Measurements from ENCODE around the gene ZFR. TPM values are rescaled to one million over a fixed set of nuclear protein-coding genes. Genes with fewer than 3 reads are reported as not detected.
"Not testable (repeated sequence)": the region's sequence is repeated elsewhere in the genome, so short reads cannot be mapped to it uniquely, and the experiment has no call there.

The ZFR gene
- total RNA-seq, 1 experiment from 2014 or later, result 62.4 TPM

- Mint-ChIP-seq H3K36me3 (ENCODE audit: insufficient read depth in 1 of 3, low read depth in 3 of 3) (no peaks in the 10 kb centered on the region; a peak in 1 of 7 replicates), H3K9me3 (peaks cover 2 to 3% of the 10 kb centered on the region in 2 experiments; a peak in 3 of 5 replicates), H3K4me1 (no peaks in the 10 kb centered on the region), H3K27me3 (ENCODE audit: low read depth) (peaks cover 3% of the 10 kb centered on the region), H3K4me3 (no peak overlapping the region), H3K27ac (no peak overlapping the region; a peak in 1 of 7 replicates)
- no peak overlapping the region for H3K4me2 ChIP-seq (ENCODE audit: insufficient read depth, insufficient read length, low read length)
- H3K23ac ChIP-seq (ENCODE audit: insufficient read length, low read depth, low read length), result no peak overlapping the region
- H4K8ac ChIP-seq (replicated peaks; ENCODE audit: insufficient read length, low read depth, low read length), result no peak overlapping the region
- H4K91ac ChIP-seq (ENCODE audit: insufficient read length, low read depth, low read length), result no peak overlapping the region
- no peaks in the 10 kb centered on the region for H3K4me1 ChIP-seq (ENCODE audit: insufficient read depth, low read length)
- no peak overlapping the region for H2BK12ac ChIP-seq (ENCODE audit: insufficient read length, low read depth, low read length)
- no peak overlapping the region for H2BK20ac ChIP-seq (ENCODE audit: low read depth, low read length, poor library complexity, severe bottlenecking)
- TF ChIP-seq, protein P1, sequence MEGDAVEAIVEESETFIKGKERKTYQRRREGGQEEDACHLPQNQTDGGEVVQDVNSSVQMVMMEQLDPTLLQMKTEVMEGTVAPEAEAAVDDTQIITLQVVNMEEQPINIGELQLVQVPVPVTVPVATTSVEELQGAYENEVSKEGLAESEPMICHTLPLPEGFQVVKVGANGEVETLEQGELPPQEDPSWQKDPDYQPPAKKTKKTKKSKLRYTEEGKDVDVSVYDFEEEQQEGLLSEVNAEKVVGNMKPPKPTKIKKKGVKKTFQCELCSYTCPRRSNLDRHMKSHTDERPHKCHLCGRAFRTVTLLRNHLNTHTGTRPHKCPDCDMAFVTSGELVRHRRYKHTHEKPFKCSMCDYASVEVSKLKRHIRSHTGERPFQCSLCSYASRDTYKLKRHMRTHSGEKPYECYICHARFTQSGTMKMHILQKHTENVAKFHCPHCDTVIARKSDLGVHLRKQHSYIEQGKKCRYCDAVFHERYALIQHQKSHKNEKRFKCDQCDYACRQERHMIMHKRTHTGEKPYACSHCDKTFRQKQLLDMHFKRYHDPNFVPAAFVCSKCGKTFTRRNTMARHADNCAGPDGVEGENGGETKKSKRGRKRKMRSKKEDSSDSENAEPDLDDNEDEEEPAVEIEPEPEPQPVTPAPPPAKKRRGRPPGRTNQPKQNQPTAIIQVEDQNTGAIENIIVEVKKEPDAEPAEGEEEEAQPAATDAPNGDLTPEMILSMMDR (conservative IDR thresholded peaks at IDR 0.05), result no peak
- no peaks in the 10 kb centered on the region for H4K20me1 ChIP-seq (ENCODE audit: control insufficient read depth, insufficient read depth, insufficient read length)
- no peaks in the 10 kb centered on the region for H3K9me3 ChIP-seq (ENCODE audit: control insufficient read depth, low read depth, low read length)
- H2BK5ac ChIP-seq (ENCODE audit: insufficient read length, low read length), result no peak overlapping the region
- H3K4ac ChIP-seq (ENCODE audit: low read depth, low read length), result no peak overlapping the region
- H3K79me1 ChIP-seq (ENCODE audit: insufficient read depth, low read depth, low read length, poor library complexity, severe bottlenecking), result no peaks in the 10 kb centered on the region
- DNase-seq, result no peak
- no peak overlapping the region for H3K56ac ChIP-seq (ENCODE audit: insufficient read length, low read depth, low read length)
- H3K79me2 ChIP-seq (ENCODE audit: insufficient read depth, low read length), result no peaks in the 10 kb centered on the region
- no peak overlapping the region for H3K27ac ChIP-seq (ENCODE audit: insufficient read length, low read depth, low read length)
- no peak overlapping the region for H4K5ac ChIP-seq (ENCODE audit: insufficient read length, low read depth, low read length)
- H2AFZ ChIP-seq (ENCODE audit: low read length), result no peak overlapping the region
- H2BK120ac ChIP-seq (ENCODE audit: low read depth, low read length, poor library complexity, severe bottlenecking), result no peak overlapping the region
- no peak overlapping the region for H2BK15ac ChIP-seq (ENCODE audit: low read depth, low read length)
- no peak overlapping the region for H3K18ac ChIP-seq (ENCODE audit: insufficient read length, low read depth, low read length)
- WGBS (ENCODE audit: extremely low coverage, insufficient read length, low lambda C conversion rate), result no CpG with 5 or more reads among the region's 5 CpGs
- H3K23me2 ChIP-seq (ENCODE audit: insufficient read length, low read depth, low read length, poor library complexity, severe bottlenecking), result no peaks in the 10 kb centered on the region
- H3K27me3 ChIP-seq (ENCODE audit: insufficient read depth, low read length), result no peaks in the 10 kb centered on the region
- no peak overlapping the region for H3K9ac ChIP-seq (ENCODE audit: extremely low read depth, insufficient read length, low read length)
- no peak overlapping the region for H3K14ac ChIP-seq (ENCODE audit: insufficient read depth, low read length)
- no peak overlapping the region for H2AK5ac ChIP-seq (ENCODE audit: insufficient read length, low read length)
- H3T11ph ChIP-seq (ENCODE audit: low read length), result no peak overlapping the region
Observed at GRCh38 chr5:32453916-32454315, 9.4 kb upstream of the ZFR start.

DNA sequence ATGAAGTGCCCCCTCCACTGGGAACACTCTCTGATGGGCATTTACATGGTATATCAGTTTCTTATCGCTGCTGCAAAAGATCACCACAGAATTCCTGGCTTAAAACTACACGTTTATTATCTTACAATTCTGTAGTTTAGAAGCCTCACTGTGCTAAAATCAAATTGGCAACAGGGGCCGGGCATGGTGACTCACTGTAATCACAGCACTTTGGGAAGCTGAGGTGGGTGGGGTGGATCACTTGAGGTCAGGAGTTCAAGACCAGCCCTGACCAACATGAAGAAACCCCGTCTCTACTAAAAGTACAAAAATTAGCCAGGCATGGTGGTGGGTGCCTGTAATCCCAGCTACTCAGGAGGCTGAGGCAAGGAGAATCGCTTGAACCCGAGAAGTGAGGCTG, 7.8 kb upstream of the ZFR start:
- H3K4me3 Mint-ChIP-seq; H3K4me1 ChIP-seq (ENCODE audit: insufficient read depth, low read length); H3K56ac ChIP-seq (ENCODE audit: insufficient read length, low read depth, low read length); H3K9me3 ChIP-seq (ENCODE audit: control insufficient read depth, low read depth, low read length); H3K79me2 ChIP-seq (ENCODE audit: insufficient read depth, low read length); H3K23me2 ChIP-seq (ENCODE audit: insufficient read length, low read depth, low read length, poor library complexity, severe bottlenecking); H4K91ac ChIP-seq (ENCODE audit: insufficient read length, low read depth, low read length); H3K27ac Mint-ChIP-seq; H3K4ac ChIP-seq (ENCODE audit: low read depth, low read length); H3K9me3 Mint-ChIP-seq; H3K14ac ChIP-seq (ENCODE audit: insufficient read depth, low read length); H2BK5ac ChIP-seq (ENCODE audit: insufficient read length, low read length); H4K8ac ChIP-seq (replicated peaks; ENCODE audit: insufficient read length, low read depth, low read length); H2BK12ac ChIP-seq (ENCODE audit: insufficient read length, low read depth, low read length); H2BK15ac ChIP-seq (ENCODE audit: low read depth, low read length); H3K4me1 Mint-ChIP-seq; H3K23ac ChIP-seq (ENCODE audit: insufficient read length, low read depth, low read length); H4K5ac ChIP-seq (ENCODE audit: insufficient read length, low read depth, low read length); H3K18ac ChIP-seq (ENCODE audit: insufficient read length, low read depth, low read length); H3K27ac ChIP-seq (ENCODE audit: insufficient read length, low read depth, low read length); H2AFZ ChIP-seq (ENCODE audit: low read length); H2AK5ac ChIP-seq (ENCODE audit: insufficient read length, low read length); H2BK20ac ChIP-seq (ENCODE audit: low read depth, low read length, poor library complexity, severe bottlenecking); H3T11ph ChIP-seq (ENCODE audit: low read length); H3K4me2 ChIP-seq (ENCODE audit: insufficient read depth, insufficient read length, low read length); DNase-seq; H4K20me1 ChIP-seq (ENCODE audit: control insufficient read depth, insufficient read depth, insufficient read length); H2BK120ac ChIP-seq (ENCODE audit: low read depth, low read length, poor library complexity, severe bottlenecking); H3K36me3 Mint-ChIP-seq (ENCODE audit: insufficient read depth in 1 of 3, low read depth in 3 of 3); H3K9ac ChIP-seq (ENCODE audit: extremely low read depth, insufficient read length, low read length); H3K27me3 ChIP-seq (ENCODE audit: insufficient read depth, low read length); H3K79me1 ChIP-seq (ENCODE audit: insufficient read depth, low read depth, low read length, poor library complexity, severe bottlenecking); H3K27me3 Mint-ChIP-seq (ENCODE audit: low read depth): not testable (repeated sequence)
- no CpG with 5 or more reads among the region's 6 CpGs for WGBS (ENCODE audit: extremely low coverage, insufficient read length, low lambda C conversion rate)
